HEK293 (cell line): ENCODE measurements around the gene LSMEM2.

Experiments used
- CTCF ChIP-seq: fragments of 450-650 bp; formaldehyde crosslinking; IDR thresholded peaks from 2 replicates; pipeline ENCODE4 v1.5.1; 2016; ENCODE audit warnings: missing biosample characterization, missing genetic modification characterization
- GLIS2 ChIP-seq: fragments of 450-650 bp; formaldehyde crosslinking; IDR thresholded peaks from 2 replicates; pipeline ENCODE4 v1.5.1; 2016; ENCODE audit warnings: missing biosample characterization, missing genetic modification characterization
- OSR2 ChIP-seq: fragments of 450-650 bp; formaldehyde crosslinking; IDR thresholded peaks from 2 replicates; pipeline ENCODE4 v1.5.1; 2016; ENCODE audit warnings: missing biosample characterization, missing genetic modification characterization
- SCRT2 ChIP-seq: fragments of 450-650 bp; formaldehyde crosslinking; IDR thresholded peaks from 2 replicates; pipeline ENCODE4 v1.5.1; 2016; ENCODE audit warnings: missing biosample characterization, missing genetic modification characterization
- SP3 ChIP-seq: fragments of 450-650 bp; formaldehyde crosslinking; IDR thresholded peaks from 2 replicates; pipeline ENCODE4 v1.5.1; 2016; ENCODE audit warnings: missing biosample characterization, missing genetic modification characterization
- TRIM28 ChIP-seq: IDR thresholded peaks from 2 replicates; pipeline ENCODE4 v1.6.1; 2011; ENCODE audit warnings: low read length, control low read depth, borderline replicate concordance
- ZBTB21 ChIP-seq: fragments of 450-650 bp; formaldehyde crosslinking; IDR thresholded peaks from 2 replicates; pipeline ENCODE4 v1.5.1; 2017; ENCODE audit warnings: missing biosample characterization, missing genetic modification characterization
- ZNF121 ChIP-seq: fragments of 450-650 bp; formaldehyde crosslinking; IDR thresholded peaks from 2 replicates; pipeline ENCODE4 v1.5.1; 2016; ENCODE audit warnings: missing biosample characterization, missing genetic modification characterization
- ZNF138 ChIP-seq: fragments of 450-650 bp; formaldehyde crosslinking; IDR thresholded peaks from 2 replicates; pipeline ENCODE4 v1.5.1; 2016; ENCODE audit warnings: missing biosample characterization, missing genetic modification characterization, borderline replicate concordance
- ZNF16 ChIP-seq: fragments of 450-650 bp; formaldehyde crosslinking; IDR thresholded peaks from 2 replicates; pipeline ENCODE4 v1.5.1; 2016; ENCODE audit warnings: low read depth, missing biosample characterization, missing genetic modification characterization
- ZNF175 ChIP-seq: fragments of 450-650 bp; formaldehyde crosslinking; IDR thresholded peaks from 2 replicates; pipeline ENCODE4 v1.5.1; 2016; ENCODE audit warnings: missing biosample characterization, missing genetic modification characterization
- ZNF18 ChIP-seq: fragments of 450-650 bp; formaldehyde crosslinking; IDR thresholded peaks from 2 replicates; pipeline ENCODE4 v1.5.1; 2016; ENCODE audit warnings: missing biosample characterization, missing genetic modification characterization
- ZNF26 ChIP-seq: fragments of 450-650 bp; formaldehyde crosslinking; IDR thresholded peaks from 2 replicates; pipeline ENCODE4 v1.5.1; 2016; ENCODE audit warnings: missing biosample characterization, missing genetic modification characterization
- ZNF391 ChIP-seq: fragments of 450-650 bp; formaldehyde crosslinking; IDR thresholded peaks from 2 replicates; pipeline ENCODE4 v1.5.1; 2016; ENCODE audit warnings: low read depth, missing biosample characterization, missing genetic modification characterization, borderline replicate concordance
- ZNF518A ChIP-seq: fragments of 450-650 bp; formaldehyde crosslinking; conservative IDR thresholded peaks from 2 replicates; pipeline ENCODE4 v1.5.1; 2016; ENCODE audit warnings: low read depth, missing biosample characterization, missing genetic modification characterization
- ZNF530 ChIP-seq: fragments of 450-650 bp; formaldehyde crosslinking; IDR thresholded peaks from 2 replicates; pipeline ENCODE4 v1.5.1; 2016; ENCODE audit warnings: low read depth, missing biosample characterization, missing genetic modification characterization
- ZNF654 ChIP-seq: fragments of 450-650 bp; formaldehyde crosslinking; IDR thresholded peaks from 2 replicates; pipeline ENCODE4 v1.5.1; 2016; ENCODE audit warnings: low read depth, missing biosample characterization, missing genetic modification characterization
- ZNF785 ChIP-seq: fragments of 450-650 bp; formaldehyde crosslinking; IDR thresholded peaks from 2 replicates; pipeline ENCODE4 v1.5.1; 2016; ENCODE audit warnings: missing biosample characterization, missing genetic modification characterization
- ZNF837 ChIP-seq: fragments of 450-650 bp; formaldehyde crosslinking; IDR thresholded peaks from 2 replicates; pipeline ENCODE4 v1.5.1; 2016; ENCODE audit warnings: missing biosample characterization, missing genetic modification characterization
- ZXDB ChIP-seq: fragments of 450-650 bp; formaldehyde crosslinking; IDR thresholded peaks from 2 replicates; pipeline ENCODE4 v1.5.1; 2016; ENCODE audit warnings: missing biosample characterization, missing genetic modification characterization
- TF ChIP-seq, protein P1 (sequence below): fragments of 450-650 bp; formaldehyde crosslinking; IDR thresholded peaks from 2 replicates; pipeline ENCODE4 v1.5.1; 2017; ENCODE audit warnings: missing biosample characterization, missing genetic modification characterization
- TF ChIP-seq, protein P2 (sequence below): fragments of 450-650 bp; formaldehyde crosslinking; IDR thresholded peaks from 2 replicates; pipeline ENCODE4 v1.5.1; 2017; ENCODE audit warnings: missing biosample characterization, missing genetic modification characterization
- TF ChIP-seq, protein P3 (sequence below): fragments of 450-650 bp; formaldehyde crosslinking; IDR thresholded peaks from 2 replicates; pipeline ENCODE4 v1.5.1; 2016; ENCODE audit warnings: missing biosample characterization, missing genetic modification characterization

Gene LSMEM2

GRCh38 chr3:50324351-50325112, 45.6 kb downstream of the LSMEM2 start (continued):
- TF ChIP-seq ZNF518A (tag by site-specific recombination): no peak
- TF ChIP-seq ZNF138: no peak
- no peak for TF ChIP-seq ZNF26 (tag by site-specific recombination)
- TF ChIP-seq OSR2: no peak
- TF ChIP-seq, protein P1, sequence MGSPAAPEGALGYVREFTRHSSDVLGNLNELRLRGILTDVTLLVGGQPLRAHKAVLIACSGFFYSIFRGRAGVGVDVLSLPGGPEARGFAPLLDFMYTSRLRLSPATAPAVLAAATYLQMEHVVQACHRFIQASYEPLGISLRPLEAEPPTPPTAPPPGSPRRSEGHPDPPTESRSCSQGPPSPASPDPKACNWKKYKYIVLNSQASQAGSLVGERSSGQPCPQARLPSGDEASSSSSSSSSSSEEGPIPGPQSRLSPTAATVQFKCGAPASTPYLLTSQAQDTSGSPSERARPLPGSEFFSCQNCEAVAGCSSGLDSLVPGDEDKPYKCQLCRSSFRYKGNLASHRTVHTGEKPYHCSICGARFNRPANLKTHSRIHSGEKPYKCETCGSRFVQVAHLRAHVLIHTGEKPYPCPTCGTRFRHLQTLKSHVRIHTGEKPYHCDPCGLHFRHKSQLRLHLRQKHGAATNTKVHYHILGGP (tag by site-specific recombination): no peak
- no peak for TF ChIP-seq ZXDB (tag by site-specific recombination)
- no peak for TF ChIP-seq ZNF530 (tag by site-specific recombination)
- TF ChIP-seq ZNF121: no peak
- no peak for TF ChIP-seq ZNF837 (tag by site-specific recombination)
- TF ChIP-seq ZNF18 (tag by site-specific recombination): no peak
- TF ChIP-seq SCRT2 (tag by site-specific recombination): no peak
- TF ChIP-seq ZNF16: no peak
- TF ChIP-seq, protein P2, sequence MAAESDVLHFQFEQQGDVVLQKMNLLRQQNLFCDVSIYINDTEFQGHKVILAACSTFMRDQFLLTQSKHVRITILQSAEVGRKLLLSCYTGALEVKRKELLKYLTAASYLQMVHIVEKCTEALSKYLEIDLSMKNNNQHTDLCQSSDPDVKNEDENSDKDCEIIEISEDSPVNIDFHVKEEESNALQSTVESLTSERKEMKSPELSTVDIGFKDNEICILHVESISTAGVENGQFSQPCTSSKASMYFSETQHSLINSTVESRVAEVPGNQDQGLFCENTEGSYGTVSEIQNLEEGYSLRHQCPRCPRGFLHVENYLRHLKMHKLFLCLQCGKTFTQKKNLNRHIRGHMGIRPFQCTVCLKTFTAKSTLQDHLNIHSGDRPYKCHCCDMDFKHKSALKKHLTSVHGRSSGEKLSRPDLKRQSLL: no peak
- TF ChIP-seq, protein P3, sequence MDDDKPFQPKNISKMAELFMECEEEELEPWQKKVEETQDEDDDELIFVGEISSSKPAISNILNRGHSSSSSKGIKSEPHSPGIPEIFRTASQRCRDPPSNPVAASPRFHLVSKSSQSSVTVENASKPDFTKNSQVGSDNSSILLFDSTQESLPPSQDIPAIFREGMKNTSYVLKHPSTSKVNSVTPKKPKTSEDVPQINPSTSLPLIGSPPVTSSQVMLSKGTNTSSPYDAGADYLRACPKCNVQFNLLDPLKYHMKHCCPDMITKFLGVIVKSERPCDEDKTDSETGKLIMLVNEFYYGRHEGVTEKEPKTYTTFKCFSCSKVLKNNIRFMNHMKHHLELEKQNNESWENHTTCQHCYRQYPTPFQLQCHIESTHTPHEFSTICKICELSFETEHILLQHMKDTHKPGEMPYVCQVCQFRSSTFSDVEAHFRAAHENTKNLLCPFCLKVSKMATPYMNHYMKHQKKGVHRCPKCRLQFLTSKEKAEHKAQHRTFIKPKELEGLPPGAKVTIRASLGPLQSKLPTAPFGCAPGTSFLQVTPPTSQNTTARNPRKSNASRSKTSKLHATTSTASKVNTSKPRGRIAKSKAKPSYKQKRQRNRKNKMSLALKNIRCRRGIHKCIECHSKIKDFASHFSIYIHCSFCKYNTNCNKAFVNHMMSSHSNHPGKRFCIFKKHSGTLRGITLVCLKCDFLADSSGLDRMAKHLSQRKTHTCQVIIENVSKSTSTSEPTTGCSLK: no peak
- TF ChIP-seq ZNF654 (tag by site-specific recombination): peak; percentile 82
- no peak for TF ChIP-seq ZNF391 (tag by site-specific recombination)
- TF ChIP-seq GLIS2 (tag by site-specific recombination): peak; percentile 93
- TF ChIP-seq ZNF175 (tag by site-specific recombination): no peak
- peak; percentile 74 for TF ChIP-seq CTCF (tag by site-specific recombination)
- TF ChIP-seq ZBTB21 (tag by site-specific recombination): no peak
- no peak for TF ChIP-seq ZNF785 (tag by site-specific recombination)
- TF ChIP-seq TRIM28: no peak
- TF ChIP-seq SP3 (tag by site-specific recombination): no peak
